ENCODE measurements around the gene ARHGAP12.

Gene ARHGAP12

GRCh38 chr10:31940839-31941653, 12.4 kb upstream of the ARHGAP12 start:
- DNase-seq (ENCODE audit: extremely low read depth, low read depth), result peak; percentile 86

GRCh38 chr10:31939797-31940708, 11.4 kb upstream of the ARHGAP12 start:
- no peak for TF ChIP-seq CTCF (IDR thresholded peaks at IDR 0.05; ENCODE audit: low read depth, low read length, missing control alignments)
- DNase-seq (ENCODE audit: extremely low read depth, low read depth), result no peak
- H3K4me3 ChIP-seq (replicated peaks; ENCODE audit: low read depth, low read length), result no peak overlapping the region

More at GRCh38 chr10:31940839-31941653, 12.4 kb upstream of the ARHGAP12 start:
- H3K4me3 ChIP-seq (replicated peaks; ENCODE audit: low read depth, low read length), result no peak overlapping the region
- TF ChIP-seq CTCF (IDR thresholded peaks at IDR 0.05; ENCODE audit: low read depth, low read length, missing control alignments), result no peak

- no peak for TF ChIP-seq CTCF (IDR thresholded peaks at IDR 0.05; ENCODE audit: low read depth, low read length, missing control alignments)
- H3K4me3 ChIP-seq (replicated peaks; ENCODE audit: low read depth, low read length), result no peak overlapping the region
- no peak for DNase-seq (ENCODE audit: extremely low read depth, low read depth)
Measured at GRCh38 chr10:31937371-31937770, 8.7 kb upstream of the ARHGAP12 start.

GRCh38 chr10:31936933-31937332, 8.3 kb upstream of the ARHGAP12 start:
- no peak overlapping the region for H3K4me3 ChIP-seq (replicated peaks; ENCODE audit: low read depth, low read length)
- DNase-seq (ENCODE audit: extremely low read depth, low read depth), result no peak
- no peak for TF ChIP-seq CTCF (IDR thresholded peaks at IDR 0.05; ENCODE audit: low read depth, low read length, missing control alignments)

- TF ChIP-seq CTCF (IDR thresholded peaks at IDR 0.05; ENCODE audit: low read depth, low read length, missing control alignments), result no peak
- no peak for DNase-seq (ENCODE audit: extremely low read depth, low read depth)
- no peak overlapping the region for H3K4me3 ChIP-seq (replicated peaks; ENCODE audit: low read depth, low read length)
Measured at GRCh38 chr10:31936086-31936485, 7.5 kb upstream of the ARHGAP12 start.

- DNase-seq (ENCODE audit: extremely low read depth, low read depth), result no peak
- no peak for TF ChIP-seq CTCF (IDR thresholded peaks at IDR 0.05; ENCODE audit: low read depth, low read length, missing control alignments)
- no peak overlapping the region for H3K4me3 ChIP-seq (replicated peaks; ENCODE audit: low read depth, low read length)
Measured at GRCh38 chr10:31935678-31936077, 7.0 kb upstream of the ARHGAP12 start.
